Hindlimb muscle (tissue), 1 donor: Measurements from ENCODE around the gene NRIP2. TPM values are rescaled to one million over a fixed set of nuclear protein-coding genes. Genes with fewer than 3 reads are reported as not detected.
A peak's percentile ranks its signal among the peaks of the same experiment; 100 is the strongest.

ENCODE experiments used
- DNase-seq: peaks from one replicate; pipeline ENCODE4 v3.0.0-alpha.2; 2013
- polyA plus RNA-seq: library from polyadenylated mRNA; unstranded; fragments of 120-200 nt; gene quantifications from one replicate; pipeline ENCODE4 v1.2.1, GENCODE V29; 2013; ENCODE audit not compliant: insufficient read length

NRIP2 gene
- polyA plus RNA-seq, 1 donor: 6.1 TPM

GRCh38 chr12:2845280-2845679, 10.4 kb upstream of the NRIP2 start:
- no peak for DNase-seq

GRCh38 chr12:2844786-2845185, 10.0 kb upstream of the NRIP2 start:
- DNase-seq: no peak

GRCh38 chr12:2842948-2843347, 8.1 kb upstream of the NRIP2 start:
- no peak for DNase-seq

- DNase-seq: no peak
Observed at GRCh38 chr12:2841056-2841650, 6.3 kb upstream of the NRIP2 start.

GRCh38 chr12:2836574-2836973, 1.7 kb upstream of the NRIP2 start:
- DNase-seq: no peak

- DNase-seq: no peak
Observed at GRCh38 chr12:2835691-2836403, 1.0 kb upstream of the NRIP2 start.

DNA sequence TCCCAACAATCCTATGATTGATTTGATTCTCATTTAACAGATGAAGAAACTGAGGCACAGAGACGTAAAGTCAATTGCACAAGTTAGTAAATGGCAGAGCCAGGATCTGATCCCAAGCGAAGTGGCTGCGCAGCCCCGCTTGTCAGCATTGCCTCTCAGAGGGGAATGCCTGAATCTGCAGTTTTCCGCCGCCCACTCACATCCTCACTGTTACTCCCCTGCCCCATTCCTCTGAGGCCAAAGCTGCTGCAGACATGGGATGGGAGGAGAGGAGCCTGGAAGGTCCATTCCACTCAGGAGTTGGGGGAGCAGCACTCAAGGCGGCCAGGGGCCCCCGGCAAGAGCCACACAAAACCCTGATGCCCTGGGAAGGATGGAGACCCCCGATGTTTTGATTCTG, 1.0 kb downstream of the NRIP2 start:
- DNase-seq: no peak

DNA sequence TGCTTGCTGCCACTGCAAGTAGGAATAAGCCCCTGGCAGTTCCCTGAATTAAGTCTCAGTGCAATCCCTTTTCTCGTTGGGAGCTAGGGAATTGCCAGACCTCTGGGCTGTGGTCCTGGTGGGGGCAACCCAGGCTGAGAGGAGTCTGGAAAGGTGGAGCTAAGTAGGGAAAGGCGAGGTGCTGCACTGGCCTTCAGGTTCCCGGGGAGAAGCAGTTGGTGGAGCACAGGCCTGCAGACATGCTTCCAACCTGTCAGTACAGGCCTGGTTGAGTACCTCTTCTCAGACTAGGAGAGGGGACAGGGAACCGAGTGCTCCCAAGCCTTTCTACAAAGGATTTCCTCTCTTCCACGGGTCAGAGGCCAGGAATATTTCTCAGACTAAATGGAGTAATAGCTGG, 1.5 kb downstream of the NRIP2 start:
- no peak for DNase-seq

DNA sequence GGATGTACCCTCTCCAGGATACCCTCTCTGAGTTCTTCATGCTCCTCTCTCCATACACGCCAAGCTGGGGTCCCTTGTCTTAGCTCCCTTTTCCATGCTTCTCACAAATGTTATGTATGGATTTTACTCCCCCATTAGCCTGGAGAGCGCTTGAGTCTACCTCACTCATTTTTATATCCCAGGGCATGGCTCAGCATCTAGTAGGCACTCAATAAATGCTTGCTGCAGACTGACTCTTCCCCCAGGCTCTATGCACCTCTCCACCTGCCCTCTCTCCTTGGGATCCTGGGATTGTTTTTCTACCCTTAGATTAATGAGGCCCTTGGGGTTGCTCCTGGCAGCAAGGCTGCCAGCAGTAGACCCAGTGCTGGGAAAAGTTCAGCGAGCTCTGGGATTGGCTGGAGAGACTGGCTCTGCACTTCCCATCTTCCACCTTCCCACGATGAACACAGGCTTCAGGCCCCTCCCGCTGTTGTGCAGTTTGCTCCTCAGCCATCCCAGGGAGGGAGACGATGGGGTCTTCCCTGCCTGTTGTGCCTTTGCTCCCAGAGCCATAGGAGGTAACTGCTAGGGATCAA, 2.2 kb downstream of the NRIP2 start:
- no peak for DNase-seq

DNA sequence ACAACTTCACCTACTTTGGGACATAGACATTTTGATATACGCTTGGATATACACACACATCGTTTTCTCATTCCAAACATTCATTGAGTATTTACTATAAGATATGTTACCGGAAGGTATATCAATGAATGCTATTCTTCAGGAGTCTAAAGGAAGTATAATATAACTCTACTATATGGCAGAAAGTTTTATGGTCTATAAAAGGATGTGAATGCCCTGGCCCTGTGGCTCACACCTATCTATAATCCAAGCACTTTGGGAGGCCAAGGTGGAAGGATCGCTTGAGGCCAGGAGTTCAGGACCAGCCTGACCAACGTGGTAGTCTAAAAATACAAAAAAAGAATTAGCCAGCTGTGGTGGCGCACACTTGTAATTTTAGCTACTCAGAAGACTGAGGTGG, 5.6 kb downstream of the NRIP2 start:
- DNase-seq: no peak

DNA sequence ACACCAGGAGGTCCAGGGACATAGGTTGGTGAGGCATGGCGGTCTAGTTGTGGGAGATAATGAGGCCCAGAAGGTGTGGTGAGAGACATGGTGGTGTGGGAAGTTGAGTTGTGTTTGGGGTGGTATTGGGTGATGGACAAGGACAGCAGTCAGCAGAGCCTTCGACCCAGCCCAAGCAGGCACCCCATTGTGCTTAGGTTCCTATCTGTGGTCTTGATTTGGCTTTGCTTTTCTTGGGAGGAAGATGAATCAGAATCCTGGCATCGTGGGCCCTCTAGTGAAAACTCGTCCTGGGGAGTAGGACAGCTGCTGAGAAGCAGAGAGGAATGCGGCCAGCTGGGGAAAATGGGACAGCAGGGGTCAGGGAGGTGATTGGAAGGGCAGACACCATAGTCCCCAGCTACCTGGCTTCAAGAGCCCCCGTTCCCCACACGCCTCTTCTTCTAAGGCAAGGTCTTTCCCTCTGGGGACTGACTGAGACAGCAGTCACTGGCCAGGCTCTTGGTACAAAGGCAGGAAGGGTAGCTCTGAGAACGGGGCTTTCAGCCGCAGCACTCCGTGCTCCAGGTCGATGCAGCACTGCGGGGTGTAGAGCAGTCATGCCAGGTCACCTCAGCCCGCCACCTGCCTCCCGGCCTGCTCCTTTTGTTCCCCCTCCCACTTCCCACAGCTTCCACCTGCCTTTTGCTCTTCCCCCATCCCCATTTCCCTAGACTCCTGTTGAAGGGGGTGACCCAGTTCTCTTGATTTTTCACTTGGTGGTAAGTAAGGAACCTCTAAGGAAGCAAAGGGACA, 7.9 kb downstream of the NRIP2 start:
- DNase-seq: no peak

DNA sequence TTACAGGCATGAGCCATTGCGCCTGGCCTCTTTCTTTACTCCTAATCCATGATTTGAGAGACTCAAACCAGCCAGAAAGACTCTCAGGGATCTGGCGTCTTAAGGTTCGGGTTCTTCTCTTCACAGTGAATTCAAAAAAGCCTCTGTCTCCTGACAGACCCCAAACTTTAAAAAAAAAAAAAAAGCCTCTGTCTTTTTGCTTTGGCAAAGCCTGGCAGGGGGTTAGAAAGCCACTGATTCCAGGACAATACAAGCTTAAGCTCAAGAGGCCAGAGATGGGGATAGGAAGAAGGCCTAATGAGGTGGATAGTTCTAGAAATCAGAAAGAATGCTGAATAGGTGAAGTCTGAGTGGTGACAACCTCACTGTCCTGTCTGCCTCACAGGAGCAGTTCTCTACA, 8.8 kb downstream of the NRIP2 start:
- no peak for DNase-seq

- no peak for DNase-seq
Observed at GRCh38 chr12:2825132-2825531, 9.7 kb downstream of the NRIP2 start.

DNA sequence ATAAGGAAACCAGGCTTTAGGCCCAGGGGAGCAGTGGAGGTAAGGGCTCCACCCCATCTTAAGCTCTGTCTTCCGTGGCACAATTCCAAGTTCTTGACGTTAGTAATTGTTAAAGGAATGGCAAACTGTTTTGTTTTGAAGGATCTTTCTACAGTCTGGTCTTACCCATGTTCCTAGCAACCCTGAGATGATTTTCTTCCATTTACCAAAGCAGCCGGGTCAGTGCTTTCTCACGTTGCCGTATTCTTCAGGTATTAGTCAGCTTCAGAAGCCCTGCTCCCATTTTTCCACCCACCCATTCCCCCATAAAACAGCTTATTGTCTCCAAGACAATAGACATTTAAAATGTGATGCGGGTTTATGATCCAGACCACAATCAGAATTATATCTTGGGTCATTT, 10.3 kb downstream of the NRIP2 start:
- DNase-seq: no peak

DNA sequence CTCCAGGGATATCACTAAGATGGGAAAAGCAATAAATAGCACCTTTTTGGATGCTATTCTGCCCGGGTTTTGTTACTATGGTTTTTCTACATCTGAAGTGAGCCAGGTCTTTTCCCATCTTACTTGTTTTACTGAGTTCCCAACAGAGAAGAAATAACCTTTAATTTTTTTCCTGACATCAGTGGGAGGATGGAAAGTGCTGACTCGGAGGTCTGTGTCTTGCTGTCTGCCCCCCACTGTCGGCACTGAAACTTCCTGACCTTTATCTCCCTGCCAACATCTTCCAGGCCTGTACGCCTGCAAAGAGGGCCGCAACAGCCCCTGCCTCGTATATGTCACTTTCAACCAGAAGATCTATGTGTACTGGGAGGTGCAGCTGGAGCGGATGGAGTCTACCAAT, 11.4 kb downstream of the NRIP2 start:
- DNase-seq: no peak

DNA sequence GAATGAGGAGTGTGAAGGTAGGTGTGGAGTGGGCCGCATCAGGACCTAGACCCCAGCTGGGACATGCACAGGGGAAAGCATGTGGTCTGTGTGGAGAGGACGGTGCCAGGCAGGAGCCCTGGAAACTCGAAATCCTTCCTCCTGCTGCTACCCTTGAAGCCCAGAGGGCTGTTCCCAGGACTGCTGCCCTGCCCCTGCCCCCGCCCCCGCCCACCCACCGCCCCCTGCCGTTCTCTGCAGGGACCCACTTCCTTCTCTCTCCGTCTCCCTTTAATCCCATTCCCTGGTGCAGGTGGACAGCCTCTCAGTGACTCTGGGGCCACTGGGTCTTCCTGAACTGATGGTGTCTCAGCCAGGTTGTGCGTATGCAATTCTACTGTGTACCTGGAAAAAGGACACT, 14.4 kb downstream of the NRIP2 start:
- no peak for DNase-seq

GRCh38 chr12:2819810-2820209, 15.0 kb downstream of the NRIP2 start:
- DNase-seq: no peak

- peak; percentile 52 for DNase-seq
Observed at GRCh38 chr12:2813214-2814185, 21.3 kb downstream of the NRIP2 start.

- peak; percentile 98 for DNase-seq
Observed at GRCh38 chr12:2812290-2813213, 22.3 kb downstream of the NRIP2 start, which contains the start of gene ITFG2. Gene ITFG2 (plus strand): TSS chr12:2812668. CDS start chr12:2812761, 93 bp downstream.

GRCh38 chr12:2811801-2812200, 23.0 kb downstream of the NRIP2 start:
- DNase-seq: no peak

- DNase-seq: no peak
Observed at GRCh38 chr12:2806700-2807099, 28.1 kb downstream of the NRIP2 start.
